ENCODE data around the gene HMBS.
A peak's percentile ranks its signal among the peaks of the same experiment; 100 is the strongest.
"Not testable (repeated sequence)": the region's sequence is repeated elsewhere in the genome, so short reads cannot be mapped to it uniquely, and the experiment has no call there.

The HMBS gene

GRCh38 chr11:119103161-119103664 lies 18.5 kb downstream of the HMBS start:
- not testable (repeated sequence) for DNase-seq

DNA sequence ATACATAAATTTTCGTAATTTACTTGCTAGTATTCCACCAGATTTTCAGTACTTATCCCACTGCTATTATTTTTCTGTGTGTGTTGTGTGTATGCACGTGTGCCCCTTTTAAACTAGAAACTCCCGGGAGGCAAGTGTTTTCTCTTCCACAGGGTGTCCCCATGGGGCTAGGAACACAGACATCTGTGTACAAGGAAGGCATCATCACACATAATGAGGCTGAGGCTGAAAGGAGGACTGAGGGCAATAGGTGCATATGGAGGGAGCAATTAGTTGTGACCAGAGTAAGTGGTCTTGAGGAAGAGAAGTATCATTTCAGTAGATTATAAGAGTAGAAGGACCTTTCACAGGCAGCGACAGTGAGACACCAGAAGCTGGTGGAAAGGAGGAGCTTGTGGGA lies 19.1 kb downstream of the HMBS start:
- no peak for DNase-seq

GRCh38 chr11:119106564-119107537 lies 22.2 kb downstream of the HMBS start, which contains the start of gene C2CD2L:
C2CD2L (plus strand) TSS chr11:119107344; CDS start chr11:119107742, 398 bp downstream.
- peak; percentile 92 for DNase-seq

GRCh38 chr11:119107538-119108145 lies 23.0 kb downstream of the HMBS start:
- DNase-seq: no peak

DNA sequence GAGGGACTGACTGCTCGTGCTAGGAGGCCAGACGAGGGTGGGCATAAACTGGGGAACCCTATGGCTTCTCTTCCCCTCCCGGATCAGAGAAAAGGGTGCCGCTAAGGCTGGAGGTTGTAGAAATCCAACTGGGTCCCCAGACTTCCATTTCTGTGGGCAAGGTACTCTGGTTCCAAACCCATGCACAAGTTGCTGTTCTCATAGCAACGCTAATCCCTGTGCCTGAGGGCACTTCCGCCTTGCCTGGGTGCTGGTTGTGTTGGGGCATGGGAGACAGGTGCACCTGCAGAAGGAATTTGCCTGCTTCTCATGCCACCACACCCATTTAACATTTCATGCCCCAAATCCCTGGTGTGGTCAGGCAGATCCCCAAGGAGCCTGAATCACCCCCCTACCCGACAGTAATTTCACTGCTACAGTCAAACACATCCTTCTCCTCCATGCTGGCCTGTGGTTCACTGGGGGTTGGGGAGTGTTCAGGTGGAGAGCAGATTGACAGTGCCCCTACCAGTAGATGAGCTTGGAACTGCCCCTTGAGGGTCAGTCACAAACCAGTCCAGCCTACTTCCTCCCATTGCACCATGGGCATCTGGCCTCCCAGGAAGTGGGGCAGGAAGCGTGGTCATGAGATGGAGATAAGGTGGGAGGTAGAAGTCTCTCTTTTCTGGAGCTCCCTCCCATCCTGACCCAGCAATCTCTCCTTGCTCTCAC lies 23.6 kb downstream of the HMBS start:
- peak; percentile 36 for DNase-seq

DNA sequence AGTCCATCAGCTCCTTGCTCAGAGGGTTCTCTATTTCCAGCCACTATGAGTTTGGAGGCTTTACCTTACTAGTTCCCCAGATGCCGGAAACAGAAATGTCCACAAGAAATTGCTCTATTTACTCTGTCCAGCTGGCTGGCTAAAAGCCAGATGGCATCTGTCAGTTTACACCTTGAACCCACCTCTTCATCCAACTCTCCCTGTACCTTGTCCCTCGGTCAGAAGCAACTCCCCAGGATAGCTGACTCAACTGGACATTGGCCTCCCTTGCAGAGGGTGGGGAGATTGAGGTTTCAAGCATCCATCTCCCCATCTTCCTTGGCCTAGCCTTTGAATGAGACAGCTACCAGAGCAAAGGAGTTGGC lies 24.2 kb downstream of the HMBS start:
- no peak for DNase-seq

GRCh38 chr11:119109843-119110242 lies 25.2 kb downstream of the HMBS start:
- DNase-seq: no peak

DNA sequence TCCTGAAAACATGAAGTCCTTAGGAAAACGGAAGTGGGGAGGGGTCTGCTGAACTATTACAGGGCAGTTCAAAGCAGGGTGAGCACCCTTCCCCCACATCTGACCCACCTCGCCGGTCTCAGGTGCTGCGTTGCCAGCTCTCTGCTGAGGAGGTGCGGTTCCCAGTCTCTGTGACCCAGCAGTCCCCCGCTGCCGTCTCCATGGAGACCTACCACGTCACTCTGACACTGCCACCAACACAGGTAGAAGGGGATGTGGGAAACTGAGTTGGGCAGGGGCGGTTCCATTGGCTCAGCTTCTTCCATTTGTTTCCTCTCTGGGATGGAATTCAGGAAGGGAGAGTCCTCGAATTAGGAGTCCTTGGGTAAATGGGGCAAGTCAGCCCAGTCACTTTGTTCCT lies 25.8 kb downstream of the HMBS start:
- no peak for DNase-seq

- no peak for DNase-seq
Measured at GRCh38 chr11:119111361-119111925, 26.8 kb downstream of the HMBS start.

- DNase-seq: no peak
Measured at GRCh38 chr11:119112314-119113020, 27.8 kb downstream of the HMBS start.

DNA sequence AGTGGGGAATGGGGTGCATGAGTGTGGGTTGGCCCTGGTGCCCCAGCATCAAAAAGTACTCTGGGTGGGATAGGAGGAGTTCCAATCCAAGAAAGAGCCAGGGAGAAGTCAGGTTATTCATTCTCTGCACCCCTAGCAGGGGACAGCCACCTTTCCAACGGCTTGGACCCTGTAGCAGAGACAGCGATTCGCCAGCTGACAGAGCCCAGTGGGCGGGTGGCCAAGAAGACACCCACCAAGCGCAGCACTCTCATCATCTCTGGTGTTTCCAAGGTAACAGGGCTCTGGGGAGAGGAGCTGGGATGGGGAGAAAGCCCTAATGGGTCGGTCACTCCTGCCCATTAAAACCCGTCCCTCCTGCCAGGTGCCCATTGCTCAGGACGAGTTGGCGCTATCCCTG lies 29.0 kb downstream of the HMBS start:
- no peak for DNase-seq

- DNase-seq: no peak
Measured at GRCh38 chr11:119114351-119114750, 29.7 kb downstream of the HMBS start.

DNA sequence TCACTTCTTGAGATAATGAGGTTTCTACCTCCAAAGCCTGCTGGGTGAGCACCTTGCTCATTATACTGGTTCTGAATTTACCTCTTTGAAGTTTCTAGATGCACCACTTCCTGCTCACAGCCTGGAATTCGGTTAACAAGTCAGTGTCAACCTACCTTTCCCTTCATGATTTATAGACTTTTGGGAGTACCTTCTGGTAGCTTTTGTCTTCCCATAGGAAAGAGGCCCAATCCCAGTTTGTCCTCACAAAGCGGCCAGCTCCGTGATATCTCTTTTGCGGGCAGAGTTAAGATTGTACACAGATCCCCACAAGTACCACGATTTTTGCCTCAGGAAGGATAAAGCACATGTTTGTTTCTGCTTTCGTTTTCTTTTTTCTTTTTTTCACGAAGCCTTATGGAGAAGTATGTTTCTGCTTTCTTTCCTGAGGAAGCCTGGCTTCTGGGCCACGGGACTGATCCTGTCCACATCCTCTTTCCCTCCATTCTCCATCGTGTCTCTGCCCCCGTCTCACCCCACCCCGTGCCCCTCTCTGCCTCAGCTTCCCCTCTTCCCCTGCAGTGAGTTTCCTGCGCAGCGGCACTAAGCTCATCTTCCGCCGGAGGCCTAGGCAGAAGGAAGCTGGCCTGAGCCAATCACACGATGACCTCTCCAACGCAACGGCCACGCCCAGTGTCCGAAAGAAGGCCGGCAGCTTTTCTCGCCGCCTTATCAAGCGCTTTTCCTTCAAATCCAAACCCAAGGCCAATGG lies 31.0 kb downstream of the HMBS start:
- DNase-seq: peak; percentile 19

- DNase-seq: no peak
Measured at GRCh38 chr11:119116235-119116594, 31.5 kb downstream of the HMBS start.

DNA sequence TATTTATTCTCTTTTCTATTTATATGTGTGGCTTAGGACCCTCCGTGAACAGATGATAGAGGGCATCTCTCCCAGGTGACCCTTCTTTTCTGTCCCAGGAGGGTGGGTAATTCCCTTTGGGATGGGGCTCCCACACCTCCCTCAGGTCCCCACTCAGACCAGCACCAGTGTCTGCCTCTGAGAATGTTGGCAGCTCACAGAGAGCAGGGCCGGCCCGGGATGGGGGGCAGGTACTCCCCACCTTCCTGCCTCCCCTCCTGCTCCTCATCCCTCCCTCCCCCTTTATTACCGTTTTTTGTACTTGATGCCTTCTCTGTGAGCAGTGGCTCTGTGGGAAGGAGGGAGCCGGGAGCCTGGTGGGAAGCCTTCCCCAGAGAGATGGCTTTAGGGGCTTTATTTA lies 31.9 kb downstream of the HMBS start:
- no peak for DNase-seq

DNA sequence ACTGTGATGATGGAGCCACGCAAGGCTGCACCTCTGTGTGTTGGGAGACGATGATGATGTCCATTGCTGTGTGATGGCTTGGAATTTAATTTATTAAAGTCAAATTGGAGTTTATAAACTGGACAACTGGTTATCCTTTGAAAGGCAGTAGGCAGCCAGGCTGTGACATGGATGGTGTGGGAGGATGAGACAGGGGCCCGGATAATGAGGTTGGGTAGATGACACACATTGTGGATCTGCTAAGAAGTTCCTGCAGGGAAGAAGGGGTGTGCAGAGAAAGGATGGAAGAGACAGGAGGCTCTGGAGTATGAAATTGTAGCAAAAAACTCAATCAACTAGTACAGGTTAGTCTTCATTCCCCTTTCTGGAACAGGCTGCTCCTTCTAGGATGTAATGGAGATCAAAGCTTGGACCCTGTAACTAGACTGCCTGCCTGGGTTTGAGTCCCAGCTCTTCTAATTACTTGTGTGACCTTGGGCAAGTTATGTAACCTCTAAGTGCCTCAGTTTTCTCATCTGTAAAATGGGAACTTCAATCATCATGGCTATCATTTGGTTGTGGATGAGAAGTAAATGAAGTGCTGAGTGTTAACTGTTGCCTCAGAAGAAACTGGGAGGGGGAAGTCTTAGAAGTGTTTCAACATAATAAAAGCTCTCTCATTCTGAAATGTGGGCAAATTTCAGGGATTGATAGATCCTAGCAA lies 32.5 kb downstream of the HMBS start:
- DNase-seq: no peak

DNA sequence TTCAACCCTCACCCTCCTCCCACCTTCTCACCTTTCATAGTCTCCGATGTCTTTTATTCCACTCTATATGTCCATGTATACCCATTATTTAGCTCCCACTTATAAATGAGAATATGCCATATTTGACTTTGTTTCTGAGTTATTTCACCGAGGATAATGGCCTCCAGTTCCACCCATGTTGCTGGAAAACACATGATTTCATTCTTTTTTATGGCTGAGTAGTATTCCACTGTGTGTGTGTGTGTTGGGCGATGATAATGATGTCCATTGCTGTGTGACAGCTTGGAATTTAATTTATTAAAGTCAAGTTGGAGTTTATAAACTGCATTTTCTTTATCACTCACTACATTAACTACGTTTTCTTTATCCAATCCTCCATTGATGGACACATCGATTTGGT lies 33.5 kb downstream of the HMBS start:
- no peak for DNase-seq

GRCh38 chr11:119118946-119119345 lies 34.3 kb downstream of the HMBS start:
- no peak for DNase-seq

GRCh38 chr11:119120639-119121007 lies 35.9 kb downstream of the HMBS start:
- no peak for DNase-seq

DNA sequence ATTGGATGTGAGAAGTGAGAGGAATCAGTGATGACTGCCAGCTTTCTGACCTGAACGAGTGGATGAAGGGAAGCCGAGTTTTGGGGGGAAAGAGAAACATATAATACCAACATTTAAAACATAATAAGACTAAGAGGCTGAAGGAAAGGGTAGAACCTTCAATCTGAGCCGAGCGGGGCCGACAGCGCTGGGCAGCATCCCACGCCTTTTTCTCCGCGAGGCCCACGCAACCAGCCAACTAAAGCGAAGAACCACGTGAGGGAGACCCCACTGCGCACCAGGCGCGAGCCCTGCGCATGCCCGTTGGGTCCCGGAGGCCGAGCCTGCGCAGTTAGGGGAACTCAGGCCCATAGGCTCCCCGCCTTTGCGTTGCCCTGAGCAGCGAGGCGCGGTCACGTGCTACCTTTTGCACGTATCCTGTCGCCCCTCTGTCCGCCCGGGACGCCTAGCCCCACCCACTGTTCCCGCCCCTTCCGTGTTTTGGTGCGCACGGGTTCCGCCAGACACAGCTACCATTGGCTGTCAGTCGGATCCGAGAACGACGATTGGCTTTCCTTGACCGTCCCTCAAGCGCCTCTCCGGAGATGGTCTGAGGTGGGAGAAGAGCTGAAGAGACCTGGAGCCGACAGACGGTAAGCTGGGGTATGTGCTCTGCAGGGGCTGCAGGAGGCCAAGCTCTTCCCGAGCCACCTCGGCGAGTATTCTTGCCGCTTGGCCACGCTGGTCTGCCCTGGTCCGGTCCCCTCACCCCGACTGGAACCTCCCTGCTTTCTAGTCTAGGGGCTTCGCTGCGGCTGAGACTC lies 36.5 kb downstream of the HMBS start, which contains the start of gene HINFP:
HINFP (plus strand) TSS at position 573 of the 803 bp plus-strand sequence. CDS start 5,365 bp downstream, outside the sequence.
- DNase-seq: peak; percentile 100
